ENCODE data around the gene VAPB.

Gene VAPB

GRCh38 chr20:58378704-58379103, 10.3 kb upstream of the VAPB start:
- H3K27me3 ChIP-seq (ENCODE audit: insufficient read depth, poor library complexity, severe bottlenecking): no peaks in the 10 kb centered on the region
- TF ChIP-seq CTCF (IDR thresholded peaks at IDR 0.05; ENCODE audit: insufficient read depth, low read length): no peak
- no peak for TF ChIP-seq POLR2AphosphoS5 (IDR thresholded peaks at IDR 0.05; ENCODE audit: low read depth)
- TF ChIP-seq SPI1 (IDR thresholded peaks at IDR 0.05; ENCODE audit: borderline replicate concordance, low read depth): no peak
- no peak for TF ChIP-seq GABPA (IDR thresholded peaks at IDR 0.05; ENCODE audit: low read depth)
- no peak for TF ChIP-seq REST (IDR thresholded peaks at IDR 0.05; ENCODE audit: insufficient replicate concordance, low read depth)
- no peak for DNase-seq (ENCODE audit: low read depth in 1 of 2, low spot score in 1 of 2)
- H3K27ac ChIP-seq (replicated peaks): no peak overlapping the region
- no peak overlapping the region for H3K4me3 ChIP-seq (replicated peaks; ENCODE audit: insufficient read depth, low read length)

- H3K4me3 ChIP-seq (replicated peaks; ENCODE audit: insufficient read depth, low read length): no peak overlapping the region
- no peak for DNase-seq (ENCODE audit: low read depth in 1 of 2, low spot score in 1 of 2)
- TF ChIP-seq REST (IDR thresholded peaks at IDR 0.05; ENCODE audit: insufficient replicate concordance, low read depth): no peak
- TF ChIP-seq POLR2AphosphoS5 (IDR thresholded peaks at IDR 0.05; ENCODE audit: low read depth): no peak
- no peak for TF ChIP-seq CTCF (IDR thresholded peaks at IDR 0.05; ENCODE audit: insufficient read depth, low read length)
- TF ChIP-seq SPI1 (IDR thresholded peaks at IDR 0.05; ENCODE audit: borderline replicate concordance, low read depth): no peak
- no peak for TF ChIP-seq GABPA (IDR thresholded peaks at IDR 0.05; ENCODE audit: low read depth)
- no peak overlapping the region for H3K27ac ChIP-seq (replicated peaks)
- H3K27me3 ChIP-seq (ENCODE audit: insufficient read depth, poor library complexity, severe bottlenecking): no peaks in the 10 kb centered on the region
Observed at GRCh38 chr20:58381627-58382026, 7.4 kb upstream of the VAPB start.

GRCh38 chr20:58382096-58382495, 6.9 kb upstream of the VAPB start:
- DNase-seq (ENCODE audit: low read depth in 1 of 2, low spot score in 1 of 2): no peak
- no peak for TF ChIP-seq REST (IDR thresholded peaks at IDR 0.05; ENCODE audit: insufficient replicate concordance, low read depth)
- TF ChIP-seq CTCF (IDR thresholded peaks at IDR 0.05; ENCODE audit: insufficient read depth, low read length): no peak
- no peak for TF ChIP-seq SPI1 (IDR thresholded peaks at IDR 0.05; ENCODE audit: borderline replicate concordance, low read depth)
- Histone ChIP-seq H3K4me3 (replicated peaks; ENCODE audit: insufficient read depth, low read length) (no peak overlapping the region), H3K27me3 (ENCODE audit: insufficient read depth, poor library complexity, severe bottlenecking) (no peaks in the 10 kb centered on the region), H3K27ac (replicated peaks) (no peak overlapping the region)
